Activated CD8-positive, alpha-beta memory T cell treated with anti-CD3 and anti-CD28 coated beads, Interleukin-2, amount 50 U/mL, for 24 hours (primary cell): ENCODE data around the gene RHBDD3.
"Not testable (repeated sequence)": the region's sequence is repeated elsewhere in the genome, so short reads cannot be mapped to it uniquely, and the experiment has no call there.

Source experiments
- DNase-seq: peaks from one replicate; pipeline ENCODE4 v3.0.0-alpha.2; 2020; ENCODE audit errors: extremely low read depth

The RHBDD3 gene

DNA sequence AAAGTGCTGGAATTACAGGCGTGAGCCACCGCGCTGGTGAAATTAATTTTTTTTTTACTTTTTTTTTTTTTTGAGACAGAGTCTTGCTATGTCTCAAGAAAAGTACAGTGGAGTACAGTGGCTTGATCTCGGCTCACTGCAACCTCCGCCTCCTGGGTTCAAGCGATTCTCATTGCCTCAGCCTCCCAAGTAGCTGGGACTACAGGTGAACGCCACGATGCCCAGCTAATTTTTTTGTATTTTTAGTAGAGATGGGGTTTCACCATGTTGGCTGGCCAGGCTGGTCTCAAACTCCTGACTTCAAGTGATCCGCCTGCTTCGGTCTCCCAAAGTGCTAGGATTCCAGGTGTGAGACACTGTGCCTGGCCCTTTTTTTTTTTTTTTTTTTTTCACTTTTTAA, 19.9 kb downstream of the RHBDD3 start:
- DNase-seq = not testable (repeated sequence)

DNA sequence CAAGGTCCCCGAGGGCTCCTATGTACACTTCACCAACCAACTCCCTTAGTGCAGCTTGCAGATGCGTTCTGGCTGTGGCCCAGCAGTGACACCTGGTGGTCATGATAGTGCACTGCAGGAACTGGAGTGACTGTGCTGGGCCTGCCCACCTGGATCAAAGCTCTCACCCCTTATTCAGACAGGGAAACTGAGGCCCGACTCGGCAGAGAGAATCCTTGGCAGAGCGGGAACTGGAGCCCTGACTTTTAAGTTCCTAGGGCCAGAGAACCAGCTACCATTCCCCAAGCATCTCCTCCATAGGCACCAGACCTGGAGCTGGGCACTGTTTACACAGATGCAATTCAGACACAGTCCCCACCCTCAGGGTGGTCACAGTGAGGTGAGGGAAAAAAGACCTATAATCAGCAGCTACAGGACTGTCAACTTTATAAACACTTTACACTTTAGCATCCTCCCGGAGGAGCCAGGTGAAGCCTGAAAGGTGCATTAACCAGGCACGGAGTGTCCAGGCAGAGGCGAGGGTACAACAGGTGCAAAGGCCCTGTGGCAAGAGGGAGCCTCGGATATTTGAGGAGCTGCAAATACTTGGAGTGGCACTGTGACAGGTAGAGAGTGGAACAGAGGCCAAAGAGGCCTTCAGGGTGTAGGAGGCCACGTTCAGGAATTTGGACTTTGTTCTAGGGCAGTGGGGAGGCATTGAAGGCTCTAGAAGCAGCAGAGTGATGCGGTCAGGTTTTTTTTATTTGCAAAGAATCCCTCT, 22.0 kb downstream of the RHBDD3 start:
- peak; percentile 27 for DNase-seq

DNA sequence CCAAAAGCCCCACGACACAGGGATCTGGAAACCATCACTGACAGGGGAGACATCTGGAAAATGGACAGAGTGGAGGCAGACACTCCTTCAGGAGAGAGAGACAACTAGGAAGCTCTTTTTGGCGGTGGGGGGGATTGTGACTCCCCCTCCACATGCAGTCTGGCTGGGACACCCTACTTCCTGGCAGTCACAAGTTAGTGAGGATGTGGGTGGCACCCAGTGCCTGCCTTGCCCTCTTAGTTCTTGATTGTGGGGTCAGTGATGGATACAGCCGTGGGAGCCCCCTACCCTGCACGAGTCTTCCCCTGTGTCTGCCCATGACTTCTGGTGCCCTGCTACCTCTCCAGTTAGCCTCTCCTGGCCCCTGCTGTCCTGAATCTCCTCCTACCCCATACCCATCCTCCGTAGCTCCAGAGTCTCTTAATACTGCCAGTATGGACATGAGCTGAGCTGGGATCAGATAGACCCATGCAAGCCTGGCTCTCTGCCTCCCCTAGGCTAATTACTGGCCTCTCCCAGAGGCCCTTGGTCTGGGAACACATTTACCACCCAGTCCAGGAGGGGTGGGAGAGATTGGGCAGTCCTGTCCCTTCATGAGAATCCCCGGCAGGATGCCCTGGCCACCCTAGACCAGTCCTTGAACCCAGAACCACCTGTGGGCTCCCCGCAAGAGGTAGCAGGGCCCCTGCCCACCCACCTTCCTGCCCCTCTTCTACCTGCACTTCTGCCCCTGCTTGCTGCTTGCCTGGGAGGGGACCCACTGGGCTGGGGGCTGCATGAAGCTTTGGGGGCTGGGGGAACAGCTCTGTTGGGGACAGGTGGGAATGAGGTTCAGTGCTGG, 22.8 kb downstream of the RHBDD3 start:
- no peak for DNase-seq

DNA sequence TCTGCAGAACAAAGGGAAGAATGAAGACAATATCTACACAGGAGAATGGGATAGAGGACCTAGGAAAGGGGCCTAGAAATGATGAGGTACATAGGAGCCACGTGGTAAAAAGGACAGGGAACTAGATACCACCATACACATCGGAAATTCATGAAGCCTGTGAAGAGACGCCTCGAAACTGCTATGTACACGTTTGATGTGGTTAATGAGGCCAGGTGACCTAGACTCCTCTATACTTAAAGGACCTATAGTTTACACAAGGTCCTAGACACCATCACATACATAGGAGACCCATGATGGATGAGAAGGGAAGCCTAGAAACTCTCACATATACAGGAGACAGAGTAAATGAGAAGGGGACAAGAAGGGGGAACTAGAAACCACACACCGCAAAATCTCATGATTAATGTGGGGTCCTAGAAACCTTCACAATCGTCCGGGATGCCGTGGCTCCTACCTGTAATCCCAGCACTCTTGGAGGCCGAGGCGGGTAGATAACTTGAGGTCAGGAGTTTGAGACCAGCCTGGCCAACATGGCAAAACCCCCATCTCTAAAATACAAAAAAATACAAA, 23.8 kb downstream of the RHBDD3 start:
- no peak for DNase-seq

DNA sequence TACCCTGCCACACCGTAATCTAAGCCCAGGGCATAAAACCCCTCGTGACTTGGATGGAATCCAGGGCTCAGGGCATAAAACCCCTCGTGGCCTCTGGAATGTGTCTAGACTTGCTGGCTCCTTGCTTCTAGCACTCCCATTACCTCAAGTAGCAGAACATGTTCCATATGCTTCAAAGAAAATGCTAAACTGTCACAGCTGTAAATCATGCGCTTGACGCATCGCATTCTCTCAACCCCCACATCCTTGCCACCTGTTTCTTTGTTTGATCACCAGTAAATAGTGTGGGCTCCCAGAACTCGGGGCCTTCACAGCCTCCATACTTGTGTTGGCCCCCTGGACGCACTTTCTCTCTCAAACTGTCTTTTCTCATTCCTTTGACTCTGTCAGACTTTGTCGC, 27.3 kb downstream of the RHBDD3 start:
- DNase-seq = not testable (repeated sequence)

DNA sequence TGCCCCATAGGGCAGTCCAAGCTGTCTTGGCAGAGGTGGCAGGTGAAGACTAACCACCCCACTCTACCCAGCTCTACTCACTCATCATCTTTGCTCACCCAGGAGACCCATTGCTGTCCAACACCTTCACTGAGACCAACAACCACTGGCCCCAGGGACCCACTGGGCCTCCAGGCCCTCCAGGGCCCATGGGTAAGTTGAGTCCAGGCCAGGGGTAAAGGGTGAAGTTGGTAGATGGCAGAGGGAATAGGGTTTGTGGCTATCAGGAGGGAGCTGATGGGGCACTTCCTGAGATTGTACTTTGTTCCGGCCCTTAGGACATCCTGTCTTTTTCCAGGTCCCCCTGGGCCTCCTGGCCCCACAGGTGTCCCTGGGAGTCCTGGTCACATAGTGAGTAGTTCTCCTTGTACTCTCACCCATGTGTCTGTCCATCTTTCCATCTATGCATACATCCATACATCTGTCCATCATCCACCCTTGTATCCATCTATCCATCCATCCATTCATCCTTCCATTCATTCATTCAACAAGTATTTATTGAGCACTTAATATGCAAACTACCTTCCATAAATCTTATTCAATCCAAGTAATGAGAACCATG, 34.4 kb downstream of the RHBDD3 start:
- DNase-seq = no peak

DNA sequence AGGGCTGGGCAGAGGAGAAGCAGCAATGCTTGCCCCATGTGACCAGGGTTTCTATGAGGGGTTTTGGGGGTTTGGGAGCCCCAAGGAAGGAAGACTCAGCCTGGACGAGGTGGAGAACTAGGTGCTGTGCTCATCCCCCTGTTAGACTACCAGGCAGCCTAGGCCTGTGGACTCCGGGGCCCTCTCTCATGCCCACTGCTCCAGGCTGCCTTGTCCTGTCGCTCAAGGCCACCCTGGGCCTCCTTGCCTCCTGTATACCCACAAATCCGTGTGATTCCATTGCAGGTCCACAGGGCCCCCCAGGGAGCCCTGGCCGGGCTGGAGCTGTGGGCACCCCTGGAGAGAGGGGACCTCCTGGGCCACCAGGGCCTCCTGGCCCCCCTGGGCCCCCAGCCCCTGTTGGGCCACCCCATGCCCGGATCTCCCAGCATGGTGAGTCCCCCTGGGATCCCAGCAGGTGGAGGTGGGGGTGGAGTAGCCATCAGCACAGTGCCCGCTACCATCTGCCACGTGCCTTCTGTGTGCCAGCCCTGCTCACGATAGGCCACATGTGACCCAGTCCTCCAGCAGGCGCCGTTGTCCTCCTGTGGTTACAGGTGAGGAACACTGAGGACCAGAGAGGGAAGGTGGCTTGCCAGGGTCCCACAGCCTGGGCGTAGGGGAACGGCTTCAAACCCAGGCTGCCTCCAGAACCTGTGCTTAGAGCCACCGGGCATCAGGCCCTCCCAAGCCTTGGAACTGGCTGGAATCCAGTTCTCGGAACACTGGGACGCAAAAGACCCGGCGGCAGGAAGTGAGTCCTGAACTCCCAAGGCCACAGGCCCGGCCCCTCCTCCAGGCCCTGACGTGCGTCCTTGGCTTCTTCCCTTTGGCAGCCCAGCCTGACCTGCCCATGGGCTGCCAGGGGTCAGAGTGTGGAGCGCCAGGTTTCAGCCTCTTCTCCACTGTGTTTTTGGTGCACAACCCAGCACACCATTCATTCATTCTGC, 35.5 kb downstream of the RHBDD3 start:
- DNase-seq = no peak

DNA sequence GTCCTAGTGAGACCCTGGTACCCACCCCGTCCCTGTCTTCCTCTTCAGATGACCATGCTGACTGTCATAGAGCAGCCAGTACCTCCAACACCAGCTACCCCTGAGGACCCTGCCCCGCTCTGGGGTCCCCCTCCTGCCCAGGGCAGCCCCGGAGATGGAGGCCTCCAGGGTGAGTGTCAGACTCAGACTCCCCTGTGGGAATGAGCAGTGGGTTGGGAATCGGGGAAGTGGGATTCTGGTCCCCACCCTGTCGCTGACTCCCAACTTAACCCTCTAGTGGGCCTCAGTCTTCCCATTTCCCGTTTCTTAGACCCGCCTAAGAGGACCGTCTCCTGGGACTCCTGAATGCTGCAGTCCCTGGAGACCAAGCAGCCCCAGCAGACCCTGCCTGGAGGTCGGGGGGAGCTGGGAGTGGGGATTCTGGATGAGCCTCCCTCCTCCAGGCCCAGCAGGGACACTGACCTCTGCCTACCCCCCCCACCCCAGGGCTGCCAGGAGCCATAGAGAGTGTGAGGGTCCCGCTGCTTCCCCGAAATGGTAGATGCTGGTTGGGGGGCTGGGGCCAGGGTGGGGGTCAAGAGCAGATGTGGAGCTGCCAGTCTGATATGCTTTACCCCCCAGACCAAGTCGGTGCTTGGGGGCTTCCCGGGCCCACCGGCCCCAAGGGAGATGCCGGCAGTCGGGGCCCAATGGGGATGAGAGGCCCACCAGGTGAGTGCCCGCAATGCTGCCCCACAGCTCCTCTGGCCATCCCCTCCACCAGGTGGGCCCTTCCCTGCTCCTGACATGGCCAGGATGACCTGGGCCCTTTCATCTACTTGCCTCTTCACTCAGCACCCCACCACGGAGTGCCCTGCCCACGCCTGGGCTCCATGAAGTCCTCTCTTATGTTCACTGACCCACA, 36.6 kb downstream of the RHBDD3 start:
- no peak for DNase-seq

DNA sequence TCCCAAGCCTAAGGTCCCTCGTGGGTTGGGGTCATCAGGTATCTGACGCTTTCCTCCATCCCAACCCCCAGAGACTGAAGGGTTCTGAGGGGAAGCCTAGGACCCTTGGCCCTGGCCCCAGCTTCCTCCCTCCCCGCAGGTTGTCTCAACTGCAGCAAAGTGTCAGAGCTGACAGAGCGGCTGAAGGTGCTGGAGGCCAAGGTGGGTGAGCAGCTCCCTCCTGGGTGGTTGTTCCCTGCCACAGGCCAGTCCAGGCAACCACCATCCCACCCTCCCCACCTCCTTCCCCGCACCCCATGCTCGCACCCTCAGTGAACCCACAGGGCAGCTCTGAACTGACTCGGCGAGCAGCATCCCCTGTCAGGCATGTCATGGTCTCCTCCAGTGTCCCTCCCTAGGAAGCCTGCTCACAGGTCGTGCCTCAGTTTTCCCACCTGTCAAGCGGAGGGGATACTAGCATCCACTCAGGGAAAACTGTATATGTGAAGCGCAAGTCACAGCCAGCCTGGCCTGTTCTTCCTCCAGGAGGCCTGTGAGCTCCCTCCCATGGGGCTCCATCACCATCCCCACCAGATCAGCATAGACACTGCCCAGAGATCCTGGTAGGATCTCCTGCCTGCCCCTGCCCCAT, 41.3 kb downstream of the RHBDD3 start:
- no peak for DNase-seq

DNA sequence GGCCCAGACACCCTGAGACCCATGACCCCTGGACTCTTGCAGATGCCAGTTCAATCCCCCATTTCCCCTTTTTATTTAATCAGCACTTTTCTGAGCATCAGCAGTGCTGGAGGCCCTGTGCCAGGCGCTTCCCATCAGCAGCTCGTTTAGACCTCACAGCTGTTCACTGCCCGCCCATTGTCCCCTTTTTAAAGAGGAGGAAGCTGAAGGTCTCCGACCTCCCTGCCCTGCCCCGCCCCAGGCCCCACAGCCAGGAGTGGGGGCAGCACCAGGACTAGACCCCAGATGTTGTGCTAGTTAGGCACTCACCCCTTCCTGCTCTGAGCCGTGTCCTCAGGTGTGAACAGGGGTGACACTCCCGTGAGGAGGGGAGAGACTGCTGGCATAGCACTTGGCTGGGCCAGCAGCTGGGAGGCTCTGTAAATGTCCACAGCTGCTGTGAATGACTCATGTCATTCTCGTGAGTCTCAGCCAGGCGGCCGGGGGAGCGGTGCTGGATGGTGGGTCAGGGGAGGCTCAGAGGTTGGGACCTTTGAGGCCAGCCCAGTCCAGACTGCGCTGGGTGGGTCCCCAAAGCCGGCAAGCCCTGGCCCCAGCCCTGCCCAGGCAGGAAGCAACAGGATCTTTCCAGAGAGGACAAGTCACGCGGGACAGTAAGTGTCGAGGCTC, 42.2 kb downstream of the RHBDD3 start:
- no peak for DNase-seq

DNA sequence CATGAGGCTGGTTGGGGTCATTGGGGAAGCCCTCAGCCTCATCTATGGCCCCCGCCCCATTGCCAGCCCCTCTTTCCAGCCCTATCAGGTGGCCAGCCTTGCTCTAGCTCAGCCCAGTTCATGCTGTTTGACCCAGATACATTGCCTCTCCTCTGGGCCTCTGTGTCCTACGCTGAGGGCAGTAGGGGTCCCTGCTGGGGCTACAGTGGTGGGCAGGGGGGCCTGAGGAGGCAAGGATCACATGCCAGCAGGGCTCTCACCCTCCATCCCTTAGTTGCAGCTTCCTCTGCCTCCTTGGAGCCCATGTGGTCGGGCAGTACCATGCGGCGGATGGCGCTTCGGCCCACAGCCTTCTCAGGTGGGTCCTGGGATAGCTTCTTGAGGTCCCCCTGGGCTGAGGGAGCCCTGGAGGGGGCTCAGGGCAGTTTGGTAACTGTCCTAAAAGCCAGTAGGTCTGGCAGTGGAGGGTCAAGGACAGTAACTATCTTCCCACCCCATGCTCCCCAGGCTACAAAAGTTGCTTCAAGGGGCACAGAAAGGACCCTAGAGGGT, 42.8 kb downstream of the RHBDD3 start:
- DNase-seq = no peak

DNA sequence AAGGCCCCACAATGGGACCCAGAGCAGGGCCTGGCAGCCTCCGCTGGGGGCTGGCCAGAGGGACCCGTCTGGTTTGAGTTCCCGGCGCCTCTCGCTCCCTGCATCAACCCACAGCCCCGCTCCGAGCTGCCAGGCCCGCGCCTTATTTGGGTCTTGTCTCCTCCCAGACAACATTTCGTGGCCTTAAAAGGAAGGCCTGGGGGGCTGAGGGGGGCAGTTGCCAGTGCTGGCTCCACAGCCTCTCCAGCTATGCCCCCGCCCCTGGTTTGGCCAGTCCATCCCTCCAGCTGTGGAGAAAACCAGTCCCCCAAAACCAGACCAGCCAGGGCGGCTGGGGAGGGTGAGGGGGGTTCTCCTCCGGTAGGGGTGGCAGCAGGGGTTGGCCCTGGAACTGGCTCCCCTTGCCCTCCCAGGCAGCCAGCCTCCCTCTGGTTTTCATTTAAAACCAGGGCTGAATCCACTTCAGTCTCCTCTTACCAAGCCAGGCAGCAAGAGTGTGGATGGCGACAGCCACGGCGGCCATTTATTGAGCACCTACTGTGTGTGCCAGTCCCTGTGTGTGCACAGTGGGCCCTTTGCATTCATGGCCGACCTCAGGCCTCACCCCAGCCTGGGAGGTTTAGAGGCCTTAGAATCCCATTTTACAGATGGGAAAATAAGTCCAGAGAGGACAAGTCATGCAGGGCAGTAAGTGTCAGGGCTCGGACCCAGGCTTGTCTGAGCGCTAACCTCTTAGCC, 43.5 kb downstream of the RHBDD3 start:
- DNase-seq = no peak

DNA sequence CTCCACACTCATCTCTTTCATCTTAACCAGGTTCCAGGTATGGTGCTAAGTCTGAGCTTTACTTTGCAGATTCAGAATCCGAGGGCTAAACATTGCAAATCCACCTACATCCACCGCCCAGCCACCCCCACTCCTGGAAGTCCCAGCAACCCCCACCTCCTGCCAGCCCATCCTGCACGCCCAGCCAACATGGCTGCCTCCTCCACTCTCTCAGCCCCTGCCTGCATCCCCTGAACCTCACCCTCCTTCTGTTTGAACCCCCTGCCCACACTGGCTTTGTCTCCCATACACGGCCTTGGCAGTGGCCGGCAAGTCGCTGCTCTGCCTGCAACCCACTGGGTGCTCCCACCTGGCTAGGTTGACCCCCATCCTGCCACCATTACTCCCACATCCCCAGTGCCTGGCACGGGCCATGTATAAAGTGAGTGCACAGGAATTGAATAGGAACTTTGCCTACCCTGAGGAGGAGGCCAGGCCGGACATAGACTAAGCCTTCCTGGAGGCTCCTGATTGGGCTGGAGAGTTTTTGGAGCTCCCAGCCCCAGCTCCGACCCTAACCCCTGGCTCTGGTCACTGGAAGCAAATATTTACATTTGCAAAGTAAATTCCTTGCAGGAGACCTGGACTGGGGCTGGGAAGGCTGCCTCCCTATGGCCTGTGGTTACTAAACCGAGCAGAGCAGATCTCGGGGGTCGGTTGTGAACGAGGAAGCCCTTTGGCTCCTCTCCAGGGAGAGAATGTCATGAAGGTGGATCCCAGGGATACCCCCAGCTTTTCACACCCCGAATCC, 47.7 kb downstream of the RHBDD3 start:
- DNase-seq = no peak

DNA sequence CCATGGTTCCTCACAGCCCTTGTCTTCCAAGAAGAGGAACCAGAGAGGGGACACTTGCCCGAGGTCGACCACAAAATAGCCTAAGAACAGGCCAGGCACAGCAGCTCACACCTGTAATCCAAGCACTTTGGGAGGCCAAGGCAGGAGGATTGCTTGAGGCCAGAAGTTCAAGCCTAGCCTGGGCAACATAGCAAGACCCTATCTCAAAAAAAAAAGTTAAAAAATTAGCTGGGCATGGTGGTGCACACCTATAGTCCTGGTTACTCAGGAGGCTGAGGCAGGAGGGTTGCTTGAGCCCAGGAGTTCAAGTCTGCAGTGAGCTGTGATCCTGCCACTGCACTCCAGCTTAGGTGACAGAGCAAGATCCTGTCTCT, 48.4 kb downstream of the RHBDD3 start:
- not testable (repeated sequence) for DNase-seq

DNA sequence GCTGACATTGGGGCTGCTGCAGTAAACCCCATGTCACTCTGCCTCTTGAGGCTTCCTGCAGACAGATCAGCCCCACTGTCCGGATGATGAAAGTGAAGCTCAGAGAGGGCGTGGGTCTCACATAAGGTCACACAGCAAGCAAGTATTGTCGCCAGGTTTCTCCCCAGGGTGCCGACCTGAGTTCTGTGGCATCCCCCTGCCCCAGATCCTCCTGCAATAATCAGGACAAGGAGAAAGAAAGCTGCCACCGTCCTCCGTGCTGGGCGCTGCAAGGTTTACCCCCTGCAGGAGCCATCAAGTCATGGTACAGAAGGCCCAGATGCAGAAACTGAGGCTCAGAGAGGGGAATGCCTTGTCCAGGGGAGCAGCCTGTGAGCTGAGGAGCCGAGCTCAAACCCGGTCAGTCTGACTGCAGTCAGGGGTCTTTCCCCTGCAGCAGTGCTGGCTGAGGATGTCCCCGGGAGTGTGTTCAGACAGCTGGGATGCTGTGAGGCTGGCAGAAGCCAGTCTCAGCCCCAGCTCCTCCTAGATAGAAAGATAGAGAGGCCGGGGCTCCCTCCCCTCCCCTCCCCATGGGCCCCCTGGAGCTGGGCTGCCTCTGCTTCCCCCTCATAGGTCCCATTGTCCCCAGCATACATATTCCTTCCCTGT, 48.9 kb downstream of the RHBDD3 start:
- DNase-seq = no peak

DNA sequence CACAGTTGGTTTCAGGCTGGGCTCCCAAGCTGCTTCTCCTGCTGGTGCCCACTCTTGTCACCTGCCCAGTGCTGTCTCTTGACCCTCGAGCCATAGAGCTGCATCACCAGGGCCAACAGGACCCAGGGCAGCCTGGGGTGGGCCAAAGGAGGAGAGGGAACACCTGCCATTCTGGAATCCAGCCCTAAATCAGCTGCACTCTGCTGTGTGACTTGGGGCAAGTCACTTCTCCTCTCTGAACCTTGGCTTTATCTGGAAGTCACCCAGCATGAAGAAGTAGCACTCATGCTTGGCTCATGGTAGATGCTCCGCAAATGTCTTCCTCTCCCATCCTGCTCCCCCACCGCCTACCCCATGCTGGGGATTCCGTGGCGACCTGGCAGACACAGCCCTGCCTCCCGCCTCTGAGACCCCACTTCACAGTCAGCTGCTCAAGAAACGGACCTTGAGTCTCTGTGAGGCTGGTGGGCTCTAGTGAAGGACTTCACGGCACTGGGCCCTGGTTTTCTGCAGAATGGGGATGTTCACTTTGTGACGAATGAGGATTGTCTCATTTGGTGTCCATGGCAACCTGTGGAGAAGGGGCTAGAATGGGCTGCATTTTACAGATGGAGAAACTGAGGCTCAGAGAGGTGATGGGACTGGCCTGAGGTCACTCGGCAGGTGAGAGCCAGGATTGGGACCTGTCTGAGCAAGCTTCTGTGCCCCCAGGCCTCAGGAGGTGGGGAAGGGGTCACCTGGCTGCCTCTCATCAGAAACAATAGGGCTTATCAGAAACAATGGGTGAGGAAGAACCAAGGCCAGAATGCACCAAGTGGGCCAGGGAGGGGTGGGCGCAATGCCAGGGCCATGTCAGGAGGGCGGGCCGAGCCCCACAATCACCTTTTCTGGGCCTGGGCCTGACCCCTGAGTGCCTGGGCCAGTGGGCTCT, 49.7 kb downstream of the RHBDD3 start:
- no peak for DNase-seq
